BJ (cell line): ENCODE data around the gene OBP2A. TPM values are rescaled to one million over a fixed set of nuclear protein-coding genes. Genes with fewer than 3 reads are reported as not detected.
"Not testable (repeated sequence)": the region's sequence is repeated elsewhere in the genome, so short reads cannot be mapped to it uniquely, and the experiment has no call there.

Experiments used
- CTCF ChIA-PET: fragments of 350-600 bp; formaldehyde crosslinking; extraction: SDS; loops from one replicate; lab custom pipeline; 2021; ENCODE audit warnings: antibody characterized with exemption, inconsistent platforms; lab: Yijun Ruan, JAX
- POLR2A ChIA-PET: fragments of 300-600 bp; sonication (Branson Sonifier 250); formaldehyde crosslinking; extraction: SDS; loops from one replicate; lab custom pipeline; 2021; ENCODE audit warnings: antibody characterized with exemption; lab: Charles Lee
- DNase-seq: peaks from one replicate; pipeline ENCODE4 v3.0.0-alpha.2; 2011; ENCODE audit warnings: low read depth
- H3K27me3 ChIP-seq: 2 replicates; pipeline ENCODE4 v1.6.0; 2011; ENCODE audit warnings: low read length; ENCODE audit not compliant: control insufficient read depth, insufficient read depth
- H3K36me3 ChIP-seq: 2 replicates; pipeline ENCODE4 v1.5.1; 2011; ENCODE audit warnings: low read length; ENCODE audit not compliant: control insufficient read depth, insufficient read depth
- H3K4me3 ChIP-seq: 2 replicates; pipeline ENCODE4 v1.5.1; 2011; ENCODE audit warnings: low read depth, mild to moderate bottlenecking, control low read depth, low read length
- polyA plus RNA-seq: library from polyadenylated mRNA; depleted of rRNA; stranded (reverse); fragments of >200 nt; gene quantifications from 2 replicates; pipeline ENCODE4 v1.2.3, GENCODE V29; 2011
- TF ChIP-seq, protein P1 (sequence below): IDR thresholded peaks from 2 replicates; pipeline ENCODE4 v1.5.1; 2011; ENCODE audit warnings: low read depth, mild to moderate bottlenecking, control low read depth, inconsistent platforms, low read length, moderate library complexity; ENCODE audit not compliant: insufficient read depth

OBP2A gene
- polyA plus RNA-seq, 1 experiment = not detected

DNA sequence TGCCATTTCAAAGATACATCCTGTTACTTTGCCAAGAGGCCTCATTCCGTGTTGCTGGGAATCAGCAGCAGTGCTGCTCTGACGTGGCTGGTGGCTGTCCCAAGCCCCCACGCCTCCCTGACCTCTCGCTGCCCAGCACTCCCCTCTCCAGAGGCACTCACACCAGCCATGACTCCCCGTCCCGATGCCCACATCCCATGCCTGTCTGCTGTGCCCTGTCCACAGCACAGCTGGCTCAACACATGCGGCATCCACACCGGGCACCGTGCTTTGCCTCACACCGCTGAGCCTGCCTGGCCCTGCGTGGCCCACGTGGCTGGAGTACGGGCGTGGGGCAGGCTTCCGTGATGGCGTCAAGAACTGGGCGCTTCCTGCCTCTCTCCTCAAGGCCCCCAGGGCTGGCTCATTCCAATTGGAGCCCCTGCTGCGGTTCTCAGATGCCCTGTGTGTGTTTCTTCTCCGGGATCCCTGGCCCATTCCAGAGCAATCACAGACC, 32.5 kb upstream of the OBP2A start:
- CTCF ChIA-PET = interaction anchor here (0.6 to 1.4 kb wide), 2 partner anchors 9 to 770 kb away, joined by 3 to 6 read pairs; no protein-coding TSS in a partner anchor
- H3K4me3 ChIP-seq = no peak overlapping the region
- POLR2A ChIA-PET = interaction anchor here (0.6 kb wide), 1 partner anchor 20 kb away, joined by 6 read pairs; no protein-coding TSS in a partner anchor
- TF ChIP-seq, protein P1, sequence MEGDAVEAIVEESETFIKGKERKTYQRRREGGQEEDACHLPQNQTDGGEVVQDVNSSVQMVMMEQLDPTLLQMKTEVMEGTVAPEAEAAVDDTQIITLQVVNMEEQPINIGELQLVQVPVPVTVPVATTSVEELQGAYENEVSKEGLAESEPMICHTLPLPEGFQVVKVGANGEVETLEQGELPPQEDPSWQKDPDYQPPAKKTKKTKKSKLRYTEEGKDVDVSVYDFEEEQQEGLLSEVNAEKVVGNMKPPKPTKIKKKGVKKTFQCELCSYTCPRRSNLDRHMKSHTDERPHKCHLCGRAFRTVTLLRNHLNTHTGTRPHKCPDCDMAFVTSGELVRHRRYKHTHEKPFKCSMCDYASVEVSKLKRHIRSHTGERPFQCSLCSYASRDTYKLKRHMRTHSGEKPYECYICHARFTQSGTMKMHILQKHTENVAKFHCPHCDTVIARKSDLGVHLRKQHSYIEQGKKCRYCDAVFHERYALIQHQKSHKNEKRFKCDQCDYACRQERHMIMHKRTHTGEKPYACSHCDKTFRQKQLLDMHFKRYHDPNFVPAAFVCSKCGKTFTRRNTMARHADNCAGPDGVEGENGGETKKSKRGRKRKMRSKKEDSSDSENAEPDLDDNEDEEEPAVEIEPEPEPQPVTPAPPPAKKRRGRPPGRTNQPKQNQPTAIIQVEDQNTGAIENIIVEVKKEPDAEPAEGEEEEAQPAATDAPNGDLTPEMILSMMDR = no peak
- H3K36me3 ChIP-seq = no peaks in the 10 kb centered on the region
- no peaks in the 10 kb centered on the region for H3K27me3 ChIP-seq
- no peak for DNase-seq

DNA sequence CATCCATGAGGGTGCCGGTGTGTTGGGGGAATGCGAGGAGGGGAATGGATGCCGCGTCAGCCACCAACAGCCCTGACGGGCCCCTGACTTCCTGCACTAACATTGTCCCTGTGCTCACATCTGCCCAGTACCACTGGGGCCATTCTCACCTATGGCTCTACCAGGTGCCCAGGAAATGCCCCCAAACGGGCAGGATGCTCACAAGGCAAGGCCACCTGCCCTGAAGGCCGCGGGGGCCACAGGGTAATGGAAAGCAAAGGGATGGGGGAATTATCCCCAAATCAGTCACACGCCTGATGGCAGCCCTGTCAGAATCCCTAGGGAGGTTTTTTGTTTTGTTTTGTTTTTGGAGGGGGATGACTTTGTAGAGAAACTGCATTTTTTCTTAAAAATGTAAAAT, 32.0 kb upstream of the OBP2A start:
- POLR2A ChIA-PET, H3K36me3 ChIP-seq, H3K4me3 ChIP-seq, H3K27me3 ChIP-seq, DNase-seq: not testable (repeated sequence)
- CTCF ChIA-PET = interaction anchor here (0.6 to 1.3 kb wide), 2 partner anchors 9 to 769 kb away, joined by 3 to 7 read pairs; no protein-coding TSS in a partner anchor

GRCh38 chr9:135514342-135515082, 31.4 kb upstream of the OBP2A start:
- H3K27me3 ChIP-seq = no peaks in the 10 kb centered on the region
- ChIA-PET CTCF (interaction anchor here (1.3 kb wide), 1 partner anchor 9 kb away, joined by 7 read pairs; no protein-coding TSS in a partner anchor), POLR2A (no interaction called here)
- H3K4me3 ChIP-seq = no peak overlapping the region
- H3K36me3 ChIP-seq = no peaks in the 10 kb centered on the region
- DNase-seq = no peak
- TF ChIP-seq, protein P1 = no peak

DNA sequence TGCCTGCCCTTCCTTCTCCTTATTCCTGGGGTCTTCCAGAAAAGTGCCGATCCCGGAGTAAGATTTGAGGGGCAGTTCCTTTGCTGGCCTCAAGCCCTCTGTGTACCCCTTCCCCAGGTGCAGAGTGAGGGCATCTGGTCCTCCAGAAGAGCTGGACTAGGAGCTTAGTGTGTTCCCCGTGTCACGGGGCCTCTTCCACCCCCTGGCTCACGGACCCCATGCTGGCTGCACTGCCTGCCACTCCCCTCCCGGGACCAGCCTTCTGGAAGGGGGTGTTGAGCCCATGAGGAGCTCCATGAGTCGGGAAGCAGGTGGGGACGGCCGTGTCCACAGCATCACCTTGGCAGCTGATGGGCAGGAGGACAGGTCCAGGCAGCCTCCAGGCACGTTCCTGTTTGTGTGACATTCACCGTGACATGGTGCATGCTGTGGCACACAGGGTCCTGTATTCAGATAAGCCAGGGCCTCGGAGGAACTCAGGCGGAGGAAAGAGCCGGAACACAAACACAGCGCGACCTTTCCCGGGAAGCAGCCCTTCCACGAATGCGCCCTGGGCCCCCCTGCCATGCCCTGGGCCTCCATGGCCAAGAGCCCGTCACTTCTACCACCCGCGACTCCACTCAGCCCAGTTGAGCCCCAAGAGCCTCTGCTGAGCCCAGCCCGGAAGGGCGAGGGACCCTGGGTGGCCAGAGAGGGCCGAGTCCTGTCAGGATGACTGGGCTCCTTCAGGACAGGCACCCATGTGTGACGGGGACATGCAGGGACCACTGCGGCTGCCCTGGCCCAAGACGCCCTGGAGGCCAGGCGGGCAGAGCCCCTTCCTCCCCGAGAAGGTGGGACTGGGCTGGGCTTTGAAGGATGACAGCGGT, 30.6 kb upstream of the OBP2A start:
- ChIA-PET CTCF (interaction anchor here (0.6 to 1.3 kb wide), 2 partner anchors 10 to 18 kb away, joined by 3 to 7 read pairs; no protein-coding TSS in a partner anchor), POLR2A (no interaction called here)
- no peak overlapping the region for H3K4me3 ChIP-seq
- H3K36me3 ChIP-seq = no peaks in the 10 kb centered on the region
- no peak for DNase-seq
- no peaks in the 10 kb centered on the region for H3K27me3 ChIP-seq
- TF ChIP-seq, protein P1 = no peak

DNA sequence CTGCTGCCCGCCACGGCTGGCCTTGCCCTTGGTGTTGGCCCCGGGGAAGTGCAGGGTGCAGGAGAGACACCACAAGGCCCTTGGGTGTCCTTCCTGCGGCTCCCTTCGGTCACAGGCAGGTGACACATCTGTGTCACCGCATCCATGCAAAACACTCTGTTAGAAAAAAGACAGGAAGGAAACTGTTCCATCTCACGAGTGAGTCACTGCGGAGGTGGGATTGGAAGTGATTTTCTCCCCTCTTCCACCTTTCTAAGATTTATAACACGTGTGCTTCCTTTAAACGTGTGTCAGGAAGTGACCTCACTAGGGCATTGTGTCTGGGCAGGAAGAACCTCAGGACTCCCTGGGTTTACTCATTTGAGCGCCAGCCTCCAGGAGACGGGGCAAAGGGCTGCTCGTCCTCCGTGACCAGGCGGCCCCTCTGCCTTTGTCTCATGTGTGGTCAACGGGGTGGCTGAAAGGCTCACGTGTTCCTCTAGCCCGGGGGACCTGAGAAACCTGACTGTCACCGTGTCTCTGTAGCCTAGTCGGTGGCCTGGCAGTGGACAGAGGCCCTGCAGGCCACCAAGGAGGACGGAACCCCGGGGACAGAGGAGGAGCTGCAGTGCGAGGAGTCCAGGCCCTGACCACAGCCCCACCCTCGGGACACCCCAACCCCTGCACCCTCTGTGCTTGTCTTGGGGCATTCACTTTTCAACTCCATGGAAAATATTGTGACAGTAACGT, 29.6 kb upstream of the OBP2A start:
- Histone ChIP-seq H3K27me3 (no peaks in the 10 kb centered on the region; the same call in 1 of the 2 replicates), H3K36me3 (no peaks in the 10 kb centered on the region), H3K4me3 (no peak overlapping the region)
- no peak for DNase-seq
- TF ChIP-seq, protein P1 = no peak
- CTCF ChIA-PET = interaction anchor here (2.4 kb wide), 1 partner anchor 12 kb away, joined by 10 read pairs; no protein-coding TSS in a partner anchor
- POLR2A ChIA-PET = no interaction called here
